ENCODE results near the gene SEPTIN1. TPM values are rescaled to one million over a fixed set of nuclear protein-coding genes. Genes with fewer than 3 reads are reported as not detected.
A peak's percentile ranks its signal among the peaks of the same experiment; 100 is the strongest.

Gene SEPTIN1
- total RNA-seq, 3 donors from 2014 or later (not counting 1 experiment from before 2014, with no cell fraction given), result 196 to 210 (median 205) TPM

GRCh38 chr16:30372038-30372712, 10.2 kb downstream of the SEPTIN1 start:
- intact Hi-C loops (cut with micrococcal nuclease), result loop anchor here (5.0 kb wide), 2 partner anchors 45 to 565 kb away; partner anchors contain the start of gene MAZ
- H3K27ac Mint-ChIP-seq, result peak overlapping the region; percentile 91 to 94
- H3K36me3 Mint-ChIP-seq, result no peaks in the 10 kb centered on the region
- Histone ChIP-seq H3K9me3 (ENCODE audit: control insufficient read depth, insufficient read depth, low read length) (no peaks in the 10 kb centered on the region), H3K4me3 (ENCODE audit: low read length) (no peak overlapping the region), H3K27ac (ENCODE audit: low read length) (no peak overlapping the region), H3K4me1 (ENCODE audit: control insufficient read depth, insufficient read depth, low read length) (peaks cover 47% of the 10 kb centered on the region), H3K27me3 (ENCODE audit: control insufficient read depth, insufficient read depth, low read length) (no peaks in the 10 kb centered on the region), H3K36me3 (ENCODE audit: control insufficient read depth, insufficient read depth, low read length) (peaks cover 5% of the 10 kb centered on the region)
- H3K27me3 Mint-ChIP-seq (ENCODE audit: low read depth in 2 of 2), result peaks cover 0 to 3% of the 10 kb centered on the region in 2 donors
- 73% methylated on average over 6 of the region's 6 CpGs for WGBS (ENCODE audit: insufficient coverage)
- ATAC-seq (no peak), DNase-seq (no peak)
- TF ChIP-seq CTCF (IDR thresholded peaks at IDR 0.05), result no peak
- H3K4me3 Mint-ChIP-seq, result peak overlapping the region; percentile 93
- H3K9me3 Mint-ChIP-seq, result no peaks in the 10 kb centered on the region
- peaks cover 42 to 53% of the 10 kb centered on the region in 2 donors for H3K4me1 Mint-ChIP-seq

- no peak for DNase-seq
Measured at GRCh38 chr16:30371248-30371816, 11.0 kb downstream of the SEPTIN1 start.

GRCh38 chr16:30370456-30371247, 11.7 kb downstream of the SEPTIN1 start, which contains the start of gene TBC1D10B:
Gene TBC1D10B, minus strand, starts transcription at chr16:30370494. Its CDS starts 311 bp downstream, at chr16:30370183.
- WGBS (ENCODE audit: insufficient coverage), result under 1% methylated on average over 40 of the region's 40 CpGs
- Histone ChIP-seq H3K4me3 (ENCODE audit: low read length) (peak within 1 kb of the TSS; percentile 64), H3K9me3 (ENCODE audit: control insufficient read depth, insufficient read depth, low read length) (no peaks in the 10 kb centered on the region), H3K27me3 (ENCODE audit: control insufficient read depth, insufficient read depth, low read length) (no peaks in the 10 kb centered on the region), H3K36me3 (ENCODE audit: control insufficient read depth, insufficient read depth, low read length) (peaks cover 1% of the 10 kb centered on the region), H3K4me1 (ENCODE audit: control insufficient read depth, insufficient read depth, low read length) (peaks cover 35% of the 10 kb centered on the region), H3K27ac (ENCODE audit: low read length) (peak within 1 kb of the TSS; percentile 70)
- DNase-seq (peak; percentile 96 to 99), ATAC-seq (peak; percentile 82 to 94 (median 82))
- H3K9me3 Mint-ChIP-seq, result no peaks in the 10 kb centered on the region
- peak within 1 kb of the TSS; percentile 91 to 94 for H3K27ac Mint-ChIP-seq
- H3K4me3 Mint-ChIP-seq, result peak within 1 kb of the TSS; percentile 93
- no peaks in the 10 kb centered on the region for H3K36me3 Mint-ChIP-seq
- no peak for TF ChIP-seq CTCF (IDR thresholded peaks at IDR 0.05)
- H3K27me3 Mint-ChIP-seq (ENCODE audit: low read depth in 2 of 2), result peaks cover 0 to 3% of the 10 kb centered on the region in 2 donors
- peaks cover 48 to 59% of the 10 kb centered on the region in 2 donors for H3K4me1 Mint-ChIP-seq
- intact Hi-C loops (cut with micrococcal nuclease), result loop anchor here (1.0 to 5.0 kb wide), 6 partner anchors 8 to 563 kb away; partner anchors contain the start of genes CD2BP2, DCTPP1 and MAZ

More at GRCh38 chr16:30371248-30371816, 11.0 kb downstream of the SEPTIN1 start:
- Mint-ChIP-seq H3K27me3 (ENCODE audit: low read depth in 2 of 2) (peaks cover 0 to 3% of the 10 kb centered on the region in 2 donors), H3K9me3 (no peaks in the 10 kb centered on the region), H3K4me3 (peak overlapping the region; percentile 93), H3K36me3 (no peaks in the 10 kb centered on the region), H3K4me1 (peaks cover 48 to 57% of the 10 kb centered on the region in 2 donors), H3K27ac (peak overlapping the region; percentile 91 to 94)
- no peak for TF ChIP-seq CTCF (IDR thresholded peaks at IDR 0.05)
- Histone ChIP-seq H3K4me1 (ENCODE audit: control insufficient read depth, insufficient read depth, low read length) (peaks cover 38% of the 10 kb centered on the region), H3K27me3 (ENCODE audit: control insufficient read depth, insufficient read depth, low read length) (no peaks in the 10 kb centered on the region), H3K36me3 (ENCODE audit: control insufficient read depth, insufficient read depth, low read length) (peaks cover 4% of the 10 kb centered on the region), H3K27ac (ENCODE audit: low read length) (peak overlapping the region; percentile 70), H3K9me3 (ENCODE audit: control insufficient read depth, insufficient read depth, low read length) (no peaks in the 10 kb centered on the region), H3K4me3 (ENCODE audit: low read length) (peak overlapping the region; percentile 21)
- 24% methylated on average over 11 of the region's 11 CpGs for WGBS (ENCODE audit: insufficient coverage)
- ATAC-seq, result no peak
- intact Hi-C loops (cut with micrococcal nuclease), result loop anchor here (2.0 to 5.0 kb wide), 3 partner anchors 46 to 564 kb away; partner anchors contain the start of genes DCTPP1 and MAZ
